ENCODE results near the gene MAGI2. TPM values are rescaled to one million over a fixed set of nuclear protein-coding genes. Genes with fewer than 3 reads are reported as not detected.

MAGI2 gene
- total RNA-seq, 1 experiment from 2014 or later: 0.07 TPM

DNA sequence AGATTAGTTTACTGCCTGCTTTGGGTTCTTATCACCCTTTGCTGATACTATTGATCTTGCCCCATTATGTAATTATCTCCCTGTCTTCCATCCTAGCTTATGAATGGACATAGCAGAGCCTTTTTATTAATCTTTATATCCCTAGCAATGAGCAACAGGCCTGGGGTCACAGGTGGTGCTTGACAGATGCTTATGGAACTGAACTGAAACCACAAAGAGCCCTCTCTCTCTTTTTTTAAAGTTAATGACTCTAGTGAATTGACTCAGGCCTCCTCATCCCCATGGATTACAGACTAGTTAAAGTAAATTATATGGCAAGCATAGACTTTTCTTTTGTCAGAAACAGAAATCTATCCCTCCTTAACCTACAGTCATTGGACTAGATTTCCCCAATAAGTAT lies 1389.7 kb downstream of the MAGI2 start:
- Mint-ChIP-seq H3K4me1 (ENCODE audit: insufficient read depth, unreplicated experiment) (no peaks in the 10 kb centered on the region), H3K9me3 (ENCODE audit: unreplicated experiment) (no peaks in the 10 kb centered on the region), H3K36me3 (ENCODE audit: insufficient read depth, unreplicated experiment) (no peaks in the 10 kb centered on the region), H3K27ac (ENCODE audit: low read depth, unreplicated experiment) (no peak overlapping the region), H3K4me3 (ENCODE audit: unreplicated experiment) (no peak overlapping the region), H3K27me3 (ENCODE audit: insufficient read depth, unreplicated experiment) (peaks cover 59% of the 10 kb centered on the region)
- DNase-seq (ENCODE audit: unreplicated experiment): no peak
- intact Hi-C loops (cut with micrococcal nuclease): no loop called here
- ChIA-PET CTCF (no interaction called here), POLR2A (no interaction called here)
- no TSS peak for BruUV-seq (replicated peaks)
- TF ChIP-seq CTCF (IDR thresholded peaks at IDR 0.05; ENCODE audit: unreplicated experiment): no peak

DNA sequence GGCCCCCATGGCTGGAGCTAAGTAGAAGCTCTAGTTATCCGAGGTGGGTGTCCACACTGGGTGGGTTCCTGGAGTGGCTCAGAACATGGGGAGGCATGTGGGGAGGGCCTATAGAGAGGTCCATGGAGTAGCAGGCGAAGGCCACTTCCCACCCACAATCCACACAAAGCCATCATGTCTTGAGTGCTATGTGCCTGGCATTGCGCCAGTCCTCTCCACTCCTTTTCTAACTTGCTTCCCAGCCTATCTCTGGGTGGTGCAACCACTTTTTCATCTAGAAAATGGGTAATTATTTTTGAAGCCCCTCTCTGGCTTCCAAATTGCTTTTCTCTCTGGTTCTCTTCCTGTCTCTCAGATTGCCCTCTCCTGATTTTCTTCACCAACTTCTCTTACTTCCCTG lies 1391.3 kb downstream of the MAGI2 start:
- CTCF ChIA-PET: no interaction called here
- intact Hi-C loops (cut with micrococcal nuclease): no loop called here

GRCh38 chr7:78057571-78057970 lies 1395.9 kb downstream of the MAGI2 start:
- Mint-ChIP-seq H3K27me3 (ENCODE audit: insufficient read depth, unreplicated experiment) (peaks cover 61% of the 10 kb centered on the region), H3K4me3 (ENCODE audit: unreplicated experiment) (no peak overlapping the region), H3K4me1 (ENCODE audit: insufficient read depth, unreplicated experiment) (no peaks in the 10 kb centered on the region), H3K9me3 (ENCODE audit: unreplicated experiment) (no peaks in the 10 kb centered on the region), H3K27ac (ENCODE audit: low read depth, unreplicated experiment) (no peak overlapping the region), H3K36me3 (ENCODE audit: insufficient read depth, unreplicated experiment) (no peaks in the 10 kb centered on the region)
- intact Hi-C loops (cut with micrococcal nuclease): no loop called here
- POLR2A ChIA-PET: no interaction called here
- no TSS peak for BruUV-seq (replicated peaks)
- TF ChIP-seq CTCF (IDR thresholded peaks at IDR 0.05; ENCODE audit: unreplicated experiment): no peak
- no peak for DNase-seq (ENCODE audit: unreplicated experiment)
- CTCF ChIA-PET: no interaction called here

More for the DNA sequence above, 1391.3 kb downstream of the MAGI2 start:
- POLR2A ChIA-PET: no interaction called here
- TF ChIP-seq CTCF (IDR thresholded peaks at IDR 0.05; ENCODE audit: unreplicated experiment): no peak
- no peak overlapping the region for H3K4me3 Mint-ChIP-seq (ENCODE audit: unreplicated experiment)
- BruUV-seq (replicated peaks): no TSS peak
- H3K36me3 Mint-ChIP-seq (ENCODE audit: insufficient read depth, unreplicated experiment): no peaks in the 10 kb centered on the region
- DNase-seq (ENCODE audit: unreplicated experiment): no peak
- H3K4me1 Mint-ChIP-seq (ENCODE audit: insufficient read depth, unreplicated experiment): no peaks in the 10 kb centered on the region
- no peak overlapping the region for H3K27ac Mint-ChIP-seq (ENCODE audit: low read depth, unreplicated experiment)
- H3K9me3 Mint-ChIP-seq (ENCODE audit: unreplicated experiment): no peaks in the 10 kb centered on the region
- H3K27me3 Mint-ChIP-seq (ENCODE audit: insufficient read depth, unreplicated experiment): peaks cover 71% of the 10 kb centered on the region

DNA sequence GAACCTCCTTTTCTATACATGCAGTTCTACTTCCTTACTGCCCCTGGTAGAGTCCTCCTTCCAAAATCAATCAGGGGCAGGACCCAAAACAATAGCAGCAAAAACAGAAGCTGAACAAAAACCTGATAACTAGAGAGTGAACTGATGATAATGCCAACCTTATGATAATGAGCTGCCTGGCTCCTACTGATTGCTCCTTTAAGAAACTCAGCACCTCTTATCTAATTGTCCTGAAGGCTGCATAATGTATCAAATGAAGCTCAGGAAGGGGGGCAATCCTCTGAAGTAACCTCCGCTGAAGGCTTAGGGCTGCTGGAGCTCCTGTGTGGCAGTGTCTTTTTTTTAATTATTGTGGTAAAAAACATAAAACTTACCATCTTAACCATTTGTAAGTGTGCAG lies 1397.9 kb downstream of the MAGI2 start:
- H3K36me3 Mint-ChIP-seq (ENCODE audit: insufficient read depth, unreplicated experiment): no peaks in the 10 kb centered on the region
- H3K4me1 Mint-ChIP-seq (ENCODE audit: insufficient read depth, unreplicated experiment): no peaks in the 10 kb centered on the region
- no peak overlapping the region for H3K4me3 Mint-ChIP-seq (ENCODE audit: unreplicated experiment)
- no peak overlapping the region for H3K27ac Mint-ChIP-seq (ENCODE audit: low read depth, unreplicated experiment)
- intact Hi-C loops (cut with micrococcal nuclease): no loop called here
- no peaks in the 10 kb centered on the region for H3K9me3 Mint-ChIP-seq (ENCODE audit: unreplicated experiment)
- TF ChIP-seq CTCF (IDR thresholded peaks at IDR 0.05; ENCODE audit: unreplicated experiment): no peak
- no TSS peak for BruUV-seq (replicated peaks)
- CTCF ChIA-PET: interaction anchor here (0.6 to 1.1 kb wide), 3 partner anchors 22 to 868 kb away, joined by 3 read pairs; no protein-coding TSS in a partner anchor
- POLR2A ChIA-PET: no interaction called here
- H3K27me3 Mint-ChIP-seq (ENCODE audit: insufficient read depth, unreplicated experiment): peaks cover 50% of the 10 kb centered on the region
- DNase-seq (ENCODE audit: unreplicated experiment): no peak

Measured in MCF 10A (cell line).